H1 (cell line): ENCODE data around the gene FGD5. TPM values are rescaled to one million over a fixed set of nuclear protein-coding genes. Genes with fewer than 3 reads are reported as not detected.

Experiments
- CTCF ChIP-seq, 3 experiments: IDR thresholded peaks; 1 replicate in 2 of 3; 2 replicates in 1 of 3; pipeline versions ENCODE4 v1.5.1 to v1.6.1; 2011; ENCODE audit warnings: low read length in 3 of 3, mild to moderate bottlenecking in 3 of 3, inconsistent platforms in 2 of 3, low read depth in 1 of 3, moderate library complexity in 1 of 3; ENCODE audit not compliant: insufficient read depth in 1 of 3; ENCODE audit errors: control extremely low read depth in 1 of 3
- polyA plus RNA-seq, 7 experiments: library from polyadenylated mRNA; depleted of rRNA in 3 of 7; stranded (reverse) in 5 of 7; unstranded in 2 of 7; fragments of >200 nt in 5 of 7; fragments of 200-250 nt in 2 of 7; gene quantifications; 1 replicate in 5 of 7; 2 replicates in 1 of 7; 4 replicates in 1 of 7; pipeline versions ENCODE4 v1.2.1 to v1.2.3, GENCODE V29; 2011 to 2013; ENCODE audit warnings: missing spikeins in 2 of 7, mixed read lengths in 2 of 7
- total RNA-seq: library from RNA; stranded (reverse); fragmentation: NEBNext Ultra II Directional; extraction: Animal tissue kit (Norgen Biotek cat#: 25700); gene quantifications from 2 replicates; pipeline ENCODE4 v1.2.1, GENCODE V29; 2021

FGD5 gene
- total and polyA plus RNA-seq, 2 of the 8 experiments (the other 6 are each of a cell fraction or from before 2014, with no cell fraction given), result 4.7 to 14.3 TPM

- TF ChIP-seq CTCF (IDR thresholded peaks at IDR 0.05; ENCODE audit: control extremely low read depth in 1 of 3, insufficient read depth in 1 of 3, low read depth in 1 of 3, low read length in 3 of 3), result peak; percentile 91 to 97 (median 96)
Observed at GRCh38 chr3:14791343-14791945, 27.3 kb upstream of the FGD5 start (continued).
